Measurements from ENCODE around the gene SMPD3.

- no peak for TF ChIP-seq CTCF (IDR thresholded peaks at IDR 0.05)
- TF ChIP-seq POLR2A (IDR thresholded peaks at IDR 0.05) = no peak
These were observed 115.7 kb downstream of the SMPD3 start for GRCh38 chr16:68332411-68333121.
